ENCODE results near the gene PCLO. TPM values are rescaled to one million over a fixed set of nuclear protein-coding genes. Genes with fewer than 3 reads are reported as not detected.

Gene PCLO
- total and polyA plus RNA-seq, 2 of the 8 experiments (the other 6 are each of a cell fraction or from before 2014, with no cell fraction given), result 1.5 to 3.2 TPM

- no peak overlapping the region for H2AK5ac ChIP-seq (ENCODE audit: low read depth, low read length)
- H3K14ac ChIP-seq (ENCODE audit: insufficient read length), result no peak overlapping the region
- no peaks in the 10 kb centered on the region for H3K4me1 ChIP-seq (replicated peaks in 1 of 4; ENCODE audit: control insufficient read depth in 3 of 4, insufficient read depth in 4 of 4, low read length in 3 of 4)
- no peaks in the 10 kb centered on the region for H3K36me3 ChIP-seq (ENCODE audit: control insufficient read depth in 2 of 4, insufficient read depth in 4 of 4, low read length in 3 of 4)
- no peaks in the 10 kb centered on the region for H3K79me1 ChIP-seq (ENCODE audit: low read depth, low read length)
- H4K8ac ChIP-seq (ENCODE audit: extremely low read depth, insufficient read depth, low read length), result no peak overlapping the region
- H3K23me2 ChIP-seq (ENCODE audit: low read depth, low read length), result no peaks in the 10 kb centered on the region
- H3K4me3 ChIP-seq (ENCODE audit: extremely low read depth in 1 of 4, insufficient read depth in 2 of 4, low read depth in 3 of 4, low read length in 4 of 4), result no peak overlapping the region
- FAIRE-seq (no peak), DNase-seq (ENCODE audit: low read depth in 1 of 2, low spot score in 2 of 2) (no peak)
- POLR2A ChIA-PET (ENCODE audit: partially characterized antibody), result no interaction called here
- H2BK12ac ChIP-seq (ENCODE audit: low read depth, low read length), result no peak overlapping the region
- H3K27ac ChIP-seq (ENCODE audit: low read depth, low read length), result no peak overlapping the region
- H4K20me1 ChIP-seq (replicated peaks in 1 of 2; ENCODE audit: control insufficient read depth in 1 of 2, insufficient read depth in 2 of 2, low read length in 2 of 2), result no peaks in the 10 kb centered on the region
- no peaks in the 10 kb centered on the region for H3K79me2 ChIP-seq (ENCODE audit: control insufficient read depth in 1 of 2, insufficient read depth in 2 of 2, low read length in 2 of 2)
- no peak overlapping the region for H3K4ac ChIP-seq (replicated peaks; ENCODE audit: insufficient read length, low read depth, low read length)
- CTCF ChIA-PET (ENCODE audit: partially characterized antibody), result no interaction called here
- no peak overlapping the region for H3K56ac ChIP-seq (replicated peaks; ENCODE audit: insufficient read length, low read depth, low read length)
- H3K23ac ChIP-seq (ENCODE audit: insufficient read length), result no peak overlapping the region
- no peaks in the 10 kb centered on the region; a peak in 1 of 4 replicates for H3K9me3 ChIP-seq (ENCODE audit: insufficient read depth in 2 of 2, low read depth in 1 of 2, low read length in 1 of 2)
- H3K4me2 ChIP-seq (ENCODE audit: insufficient read depth in 1 of 2, low read depth in 2 of 2, low read length in 2 of 2), result no peak overlapping the region
- no peak overlapping the region for H2BK5ac ChIP-seq (ENCODE audit: low read depth, low read length)
- H2BK120ac ChIP-seq (replicated peaks; ENCODE audit: low read depth, low read length), result no peak overlapping the region
- H2AFZ ChIP-seq (ENCODE audit: low read length), result no peak overlapping the region
- H4K91ac ChIP-seq (replicated peaks; ENCODE audit: insufficient read length, low read length), result no peak overlapping the region
- H4K5ac ChIP-seq (ENCODE audit: insufficient read length, low read depth, low read length), result no peak overlapping the region
- H2BK15ac ChIP-seq (ENCODE audit: low read length), result no peak overlapping the region
- no peak overlapping the region for H2BK20ac ChIP-seq (ENCODE audit: low read length)
- H3K18ac ChIP-seq (ENCODE audit: extremely low read depth, low read length), result no peak overlapping the region
- H3K27me3 ChIP-seq (replicated peaks in 1 of 4; ENCODE audit: control insufficient read depth in 3 of 4, extremely low read depth in 1 of 4, insufficient read depth in 3 of 4, low read length in 3 of 4), result no peaks in the 10 kb centered on the region
- WGBS, 2 experiments (ENCODE audit: extremely low coverage in 1 of 2, insufficient coverage in 1 of 2, insufficient read length in 1 of 2, insufficient replicate concordance in 2 of 2, low coverage in 1 of 2, low lambda C conversion rate in 2 of 2, missing lambda C conversion rate in 1 of 2), result 91% methylated on average over 1 of the region's 1 CpG; no CpG with 5 or more reads in 1 of the 2 experiments
- no peak overlapping the region for H3K9ac ChIP-seq (replicated peaks in 1 of 4; ENCODE audit: extremely low read depth in 1 of 4, low read depth in 3 of 4, low read length in 3 of 4)
- TF ChIP-seq BACH1 (IDR thresholded peaks at IDR 0.05; ENCODE audit: low read length) (no peak), ATF3 (IDR thresholded peaks at IDR 0.05; ENCODE audit: insufficient read depth, low read depth, low read length) (no peak), SAP30 (IDR thresholded peaks at IDR 0.05; ENCODE audit: insufficient read depth, insufficient replicate concordance, low read length) (no peak), E2F6 (IDR thresholded peaks at IDR 0.05) (no peak), SP1 (IDR thresholded peaks at IDR 0.05; ENCODE audit: low read depth, low read length) (no peak), KDM1A (IDR thresholded peaks at IDR 0.05; ENCODE audit: borderline replicate concordance, low read length) (no peak), NANOG (IDR thresholded peaks at IDR 0.05; ENCODE audit: insufficient read depth, low read depth, low read length, poor library complexity, severe bottlenecking) (no peak), SUZ12 (IDR thresholded peaks at IDR 0.05; ENCODE audit: low read length) (no peak), MAFK (IDR thresholded peaks at IDR 0.05; ENCODE audit: low read depth, low read length) (no peak), HDAC6 (IDR thresholded peaks at IDR 0.05; ENCODE audit: low read depth, low read length) (no peak), FOSL1 (IDR thresholded peaks at IDR 0.05; ENCODE audit: insufficient read depth, low read depth, low read length) (no peak), CEBPB (IDR thresholded peaks at IDR 0.05; ENCODE audit: low read depth, low read length) (no peak), TEAD4 (IDR thresholded peaks at IDR 0.05; ENCODE audit: low read depth, low read length) (no peak), JUND (IDR thresholded peaks at IDR 0.05; ENCODE audit: low read length) (no peak)
These were observed 190.5 kb downstream of the PCLO start for GRCh38 chr7:82972135-82972534.
